Measurements from ENCODE around the gene SRSF5. TPM values are rescaled to one million over a fixed set of nuclear protein-coding genes. Genes with fewer than 3 reads are reported as not detected.
"Not testable (repeated sequence)": the region's sequence is repeated elsewhere in the genome, so short reads cannot be mapped to it uniquely, and the experiment has no call there.

SRSF5 gene
- total and polyA plus RNA-seq, 2 donors from 2014 or later = 207 to 340 TPM

DNA sequence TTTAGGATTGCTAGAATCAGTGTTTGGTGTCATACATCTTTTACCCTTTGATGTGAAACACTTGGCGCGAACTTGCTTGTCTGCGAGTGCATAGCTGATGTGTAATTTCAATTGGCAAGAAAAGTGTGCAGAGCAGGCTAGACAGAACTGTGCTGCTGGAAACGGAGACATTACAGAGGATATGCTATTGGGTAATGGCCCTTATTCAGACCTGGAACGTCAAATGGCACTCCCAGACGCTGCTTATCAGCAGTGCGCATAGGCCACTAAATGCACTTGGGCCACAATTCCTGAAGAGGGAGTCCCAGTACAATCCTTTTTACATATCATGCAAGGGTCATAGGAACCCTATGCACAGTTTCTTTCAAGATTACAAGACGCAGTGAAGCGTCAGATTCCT is 45.8 kb downstream of the SRSF5 start:
- no peaks in the 10 kb centered on the region for H3K4me1 ChIP-seq (ENCODE audit: control insufficient read depth in 2 of 3, insufficient read depth in 2 of 3, low read depth in 1 of 3, low read length in 3 of 3)
- TF ChIP-seq, protein P1, sequence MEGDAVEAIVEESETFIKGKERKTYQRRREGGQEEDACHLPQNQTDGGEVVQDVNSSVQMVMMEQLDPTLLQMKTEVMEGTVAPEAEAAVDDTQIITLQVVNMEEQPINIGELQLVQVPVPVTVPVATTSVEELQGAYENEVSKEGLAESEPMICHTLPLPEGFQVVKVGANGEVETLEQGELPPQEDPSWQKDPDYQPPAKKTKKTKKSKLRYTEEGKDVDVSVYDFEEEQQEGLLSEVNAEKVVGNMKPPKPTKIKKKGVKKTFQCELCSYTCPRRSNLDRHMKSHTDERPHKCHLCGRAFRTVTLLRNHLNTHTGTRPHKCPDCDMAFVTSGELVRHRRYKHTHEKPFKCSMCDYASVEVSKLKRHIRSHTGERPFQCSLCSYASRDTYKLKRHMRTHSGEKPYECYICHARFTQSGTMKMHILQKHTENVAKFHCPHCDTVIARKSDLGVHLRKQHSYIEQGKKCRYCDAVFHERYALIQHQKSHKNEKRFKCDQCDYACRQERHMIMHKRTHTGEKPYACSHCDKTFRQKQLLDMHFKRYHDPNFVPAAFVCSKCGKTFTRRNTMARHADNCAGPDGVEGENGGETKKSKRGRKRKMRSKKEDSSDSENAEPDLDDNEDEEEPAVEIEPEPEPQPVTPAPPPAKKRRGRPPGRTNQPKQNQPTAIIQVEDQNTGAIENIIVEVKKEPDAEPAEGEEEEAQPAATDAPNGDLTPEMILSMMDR (IDR thresholded peaks at IDR 0.05; ENCODE audit: borderline replicate concordance, extremely low read depth, insufficient read depth) = no peak
- H3K9me3 ChIP-seq (ENCODE audit: control insufficient read depth in 2 of 3, insufficient read depth in 1 of 3, low read length in 3 of 3) = no peaks in the 10 kb centered on the region
- no peak overlapping the region for H3K4me3 ChIP-seq (ENCODE audit: low read length in 3 of 3)
- H3K27me3 ChIP-seq (ENCODE audit: control insufficient read depth, insufficient read depth, low read length) = no peaks in the 10 kb centered on the region
- H3K9ac ChIP-seq (ENCODE audit: low read length in 3 of 3) = no peak overlapping the region
- H3K36me3 ChIP-seq (ENCODE audit: control insufficient read depth in 2 of 3, insufficient read depth in 3 of 3, low read length in 3 of 3) = no peaks in the 10 kb centered on the region
- intact Hi-C loops (cut with DNase I) = no loop called here
- FAIRE-seq (no peak), DNase-seq (no peak)
- H3K27ac ChIP-seq (ENCODE audit: low read depth in 2 of 2, low read length in 2 of 2) = no peak overlapping the region

- H3K4me3 ChIP-seq (ENCODE audit: low read length in 3 of 3); H3K9me3 ChIP-seq (ENCODE audit: control insufficient read depth in 2 of 3, insufficient read depth in 1 of 3, low read length in 3 of 3); DNase-seq; H3K27me3 ChIP-seq (ENCODE audit: control insufficient read depth, insufficient read depth, low read length); H3K27ac ChIP-seq (ENCODE audit: low read depth in 2 of 2, low read length in 2 of 2); H3K36me3 ChIP-seq (ENCODE audit: control insufficient read depth in 2 of 3, insufficient read depth in 3 of 3, low read length in 3 of 3); FAIRE-seq; H3K9ac ChIP-seq (ENCODE audit: low read length in 3 of 3); intact Hi-C loops (cut with DNase I); H3K4me1 ChIP-seq (ENCODE audit: control insufficient read depth in 2 of 3, insufficient read depth in 2 of 3, low read depth in 1 of 3, low read length in 3 of 3): not testable (repeated sequence)
Measured at GRCh38 chr14:69813346-69813745, 46.4 kb downstream of the SRSF5 start.

GRCh38 chr14:69814397-69814796 is 47.5 kb downstream of the SRSF5 start:
- no peak overlapping the region for H3K27ac ChIP-seq (ENCODE audit: low read depth in 2 of 2, low read length in 2 of 2)
- H3K9ac ChIP-seq (ENCODE audit: low read length in 3 of 3) = no peak overlapping the region
- H3K4me3 ChIP-seq (ENCODE audit: low read length in 3 of 3) = no peak overlapping the region
- intact Hi-C loops (cut with DNase I) = no loop called here
- H3K36me3 ChIP-seq (ENCODE audit: control insufficient read depth in 2 of 3, insufficient read depth in 3 of 3, low read length in 3 of 3) = no peaks in the 10 kb centered on the region
- TF ChIP-seq, protein P1 (IDR thresholded peaks at IDR 0.05; ENCODE audit: borderline replicate concordance, extremely low read depth, insufficient read depth) = no peak
- FAIRE-seq (no peak), DNase-seq (no peak)
- H3K9me3 ChIP-seq (ENCODE audit: control insufficient read depth in 2 of 3, insufficient read depth in 1 of 3, low read length in 3 of 3) = no peaks in the 10 kb centered on the region
- no peaks in the 10 kb centered on the region for H3K27me3 ChIP-seq (ENCODE audit: control insufficient read depth, insufficient read depth, low read length)
- H3K4me1 ChIP-seq (ENCODE audit: control insufficient read depth in 2 of 3, insufficient read depth in 2 of 3, low read depth in 1 of 3, low read length in 3 of 3) = no peaks in the 10 kb centered on the region

- Histone ChIP-seq H3K9ac (ENCODE audit: low read length in 3 of 3) (no peak overlapping the region), H3K4me3 (ENCODE audit: low read length in 3 of 3) (no peak overlapping the region), H3K27ac (ENCODE audit: low read depth in 2 of 2, low read length in 2 of 2) (no peak overlapping the region), H3K36me3 (ENCODE audit: control insufficient read depth in 2 of 3, insufficient read depth in 3 of 3, low read length in 3 of 3) (no peaks in the 10 kb centered on the region), H3K4me1 (ENCODE audit: control insufficient read depth in 2 of 3, insufficient read depth in 2 of 3, low read depth in 1 of 3, low read length in 3 of 3) (no peaks in the 10 kb centered on the region), H3K27me3 (ENCODE audit: control insufficient read depth, insufficient read depth, low read length) (no peaks in the 10 kb centered on the region), H3K9me3 (ENCODE audit: control insufficient read depth in 2 of 3, insufficient read depth in 1 of 3, low read length in 3 of 3) (no peaks in the 10 kb centered on the region)
- TF ChIP-seq, protein P1 (IDR thresholded peaks at IDR 0.05; ENCODE audit: borderline replicate concordance, extremely low read depth, insufficient read depth) = no peak
- FAIRE-seq (no peak), DNase-seq (no peak)
- intact Hi-C loops (cut with DNase I) = loop anchor here (5.0 kb wide), 1 partner anchor 212 kb away; no protein-coding TSS in a partner anchor
Measured at GRCh38 chr14:69815556-69815955, 48.6 kb downstream of the SRSF5 start.

All from kidney (tissue), 14 donors.